Fibroblast of the aortic adventitia (primary cell): ENCODE results near the gene CAV1. TPM values are rescaled to one million over a fixed set of nuclear protein-coding genes. Genes with fewer than 3 reads are reported as not detected.

ENCODE experiments used
- DNase-seq: peaks from one replicate; pipeline ENCODE4 v3.0.0-alpha.2; 2010; ENCODE audit warnings: low read depth
- H3K4me3 ChIP-seq: 2 replicates; pipeline ENCODE4 v1.5.1; 2011; ENCODE audit warnings: low read depth, mild to moderate bottlenecking, control low read depth, low read length, moderate library complexity
- CTCF ChIP-seq: IDR thresholded peaks from 2 replicates; pipeline ENCODE4 v1.5.1; 2011; ENCODE audit warnings: mild to moderate bottlenecking, low read length, control low read depth, inconsistent platforms; ENCODE audit not compliant: insufficient read depth
- total RNA-seq: library from RNA; depleted of rRNA; stranded (reverse); fragments of >200 nt; gene quantifications from 2 replicates; pipeline ENCODE4 v1.2.3, GENCODE V29; 2012; ENCODE audit warnings: low replicate concordance

The CAV1 gene
- total RNA-seq, 1 donor = 598 TPM

GRCh38 chr7:116491887-116492653, 32.8 kb upstream of the CAV1 start:
- H3K4me3 ChIP-seq = no peak overlapping the region
- DNase-seq = no peak
- no peak for TF ChIP-seq CTCF

GRCh38 chr7:116492654-116493109, 32.2 kb upstream of the CAV1 start:
- no peak for DNase-seq
- H3K4me3 ChIP-seq = no peak overlapping the region
- no peak for TF ChIP-seq CTCF

- DNase-seq = no peak
- no peak overlapping the region for H3K4me3 ChIP-seq
- TF ChIP-seq CTCF = no peak
These were observed 31.4 kb upstream of the CAV1 start for GRCh38 chr7:116493449-116493848.

DNA sequence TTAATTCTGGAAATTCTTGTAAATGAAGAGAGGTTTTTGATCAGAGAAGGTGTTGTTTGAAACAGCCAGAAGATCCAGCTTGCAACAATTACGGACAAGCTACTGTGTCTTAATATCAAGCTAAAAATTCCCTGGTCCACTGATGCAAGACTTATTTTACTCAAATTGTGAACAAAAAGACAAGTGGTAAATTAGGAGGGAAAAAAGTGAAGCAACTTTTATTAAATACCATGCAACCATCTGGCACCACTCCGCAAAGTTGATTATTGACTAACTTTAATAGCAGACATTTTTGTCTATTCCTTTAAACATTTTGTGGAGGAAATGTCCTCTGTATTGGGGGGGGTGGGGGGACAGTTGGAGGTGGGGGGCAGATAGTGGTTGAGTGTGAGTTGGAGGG, 30.4 kb upstream of the CAV1 start:
- no peak overlapping the region for H3K4me3 ChIP-seq
- DNase-seq = no peak
- TF ChIP-seq CTCF = no peak

GRCh38 chr7:116495736-116496135, 29.1 kb upstream of the CAV1 start:
- TF ChIP-seq CTCF = no peak
- DNase-seq = peak; percentile 46

GRCh38 chr7:116496653-116497052, 28.2 kb upstream of the CAV1 start:
- no peak overlapping the region for H3K4me3 ChIP-seq
- DNase-seq = no peak
- no peak for TF ChIP-seq CTCF

More at GRCh38 chr7:116495736-116496135, 29.1 kb upstream of the CAV1 start:
- H3K4me3 ChIP-seq = no peak overlapping the region
